COLO668 (cell line): ENCODE data around the gene PSG7.
"Not testable (repeated sequence)": the region's sequence is repeated elsewhere in the genome, so short reads cannot be mapped to it uniquely, and the experiment has no call there.

ENCODE experiments used
- DNase-seq: peaks from one replicate; lab custom pipeline; 2025; ENCODE audit not compliant: unreplicated experiment; lab: John Stamatoyannopoulos, UW

Gene PSG7

DNA sequence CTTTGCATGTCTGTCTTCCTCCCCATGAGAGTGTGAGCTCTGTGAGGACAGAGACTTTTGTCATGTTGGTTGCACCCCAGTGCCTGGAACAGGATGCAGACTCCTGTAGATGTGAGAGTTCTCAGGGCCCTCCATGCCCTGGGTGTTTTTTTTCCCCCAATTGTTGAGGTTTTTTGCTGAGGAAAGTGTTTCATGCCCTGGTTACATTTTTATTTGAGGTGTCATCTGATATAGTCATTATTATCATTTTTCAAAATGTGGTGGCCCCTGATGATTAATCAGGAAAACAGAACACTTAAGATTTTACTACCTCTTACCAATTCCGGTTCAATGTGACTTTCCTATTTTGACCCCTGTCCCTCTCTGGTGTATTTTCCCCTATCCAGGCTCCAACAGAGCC, 20.1 kb downstream of the PSG7 start:
- not testable (repeated sequence) for DNase-seq

DNA sequence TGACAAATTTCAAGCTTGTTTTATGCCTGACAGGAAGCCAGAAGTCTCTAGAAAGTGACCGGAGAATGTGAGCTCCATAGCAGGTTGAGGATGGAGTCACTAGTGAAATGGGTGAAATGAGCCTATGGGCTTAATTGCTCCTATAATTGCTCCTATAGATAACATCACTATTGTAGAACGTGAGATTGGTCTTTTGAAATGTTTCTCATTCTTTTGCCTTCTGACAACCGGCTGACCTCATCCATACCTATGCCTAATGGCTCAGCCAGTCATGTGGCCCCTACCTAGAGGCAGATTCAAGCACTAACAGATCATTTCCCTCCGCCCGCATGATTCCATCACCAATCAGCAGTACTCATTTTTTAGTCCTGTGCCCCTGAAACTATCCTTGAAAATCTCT, 23.5 kb downstream of the PSG7 start:
- not testable (repeated sequence) for DNase-seq

DNA sequence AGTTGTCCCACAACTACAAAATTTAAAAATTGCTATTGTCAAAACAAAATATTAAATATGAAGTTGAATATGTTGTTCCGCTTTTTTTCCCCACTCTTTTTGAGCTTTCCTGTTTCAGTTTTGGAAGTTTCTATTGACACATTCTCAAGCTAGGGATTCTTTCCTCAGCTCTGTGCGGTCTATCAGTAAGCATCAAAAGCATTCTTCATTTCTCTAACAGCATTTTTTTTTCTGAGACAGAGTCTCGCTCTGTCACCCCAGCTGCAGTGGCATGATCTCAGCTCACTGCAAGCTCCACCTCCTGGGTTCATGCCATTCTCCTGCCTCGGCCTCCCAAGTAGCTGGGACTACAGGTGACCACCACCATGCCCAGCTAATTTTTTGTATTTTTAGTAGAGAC, 24.1 kb downstream of the PSG7 start:
- DNase-seq, result not testable (repeated sequence)

DNA sequence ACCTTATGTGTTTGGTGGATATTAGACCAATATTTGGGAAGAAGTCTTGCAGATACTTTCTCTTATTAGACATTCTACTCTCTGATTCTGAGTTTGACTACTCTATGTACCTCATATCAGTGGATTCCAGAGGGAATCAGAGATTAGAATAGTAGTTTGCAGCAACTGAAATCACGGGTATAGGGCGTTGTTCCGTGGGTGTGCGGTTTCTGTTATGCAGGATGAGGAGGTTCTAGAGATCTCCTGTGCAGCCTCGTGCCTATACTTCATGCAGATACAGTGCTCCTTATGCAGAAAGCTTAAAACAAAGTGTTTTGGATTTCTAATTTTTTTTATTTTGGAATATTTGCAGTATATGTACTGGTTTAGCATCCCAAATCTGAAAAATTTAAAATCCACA, 25.3 kb downstream of the PSG7 start:
- not testable (repeated sequence) for DNase-seq

DNA sequence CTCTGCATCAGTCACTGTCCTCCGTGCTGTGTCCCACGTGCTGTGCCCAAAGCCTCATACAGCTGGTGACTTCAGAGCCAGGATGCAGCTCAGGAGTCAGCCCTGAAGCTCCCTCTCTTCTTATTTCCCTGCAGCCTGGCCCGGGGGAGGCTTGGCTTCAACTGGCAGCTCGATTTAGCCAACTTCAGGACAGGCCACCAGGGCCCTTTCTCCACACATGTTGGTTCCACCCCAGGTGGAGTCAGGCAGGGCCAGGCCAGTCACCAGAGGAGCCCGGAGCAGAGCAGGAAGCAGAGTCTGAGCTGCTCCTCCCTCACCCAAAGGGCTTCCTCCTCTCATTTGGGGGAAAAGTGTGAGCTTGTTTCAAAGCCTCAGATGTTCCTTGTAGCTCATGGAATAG, 30.8 kb downstream of the PSG7 start:
- not testable (repeated sequence) for DNase-seq

DNA sequence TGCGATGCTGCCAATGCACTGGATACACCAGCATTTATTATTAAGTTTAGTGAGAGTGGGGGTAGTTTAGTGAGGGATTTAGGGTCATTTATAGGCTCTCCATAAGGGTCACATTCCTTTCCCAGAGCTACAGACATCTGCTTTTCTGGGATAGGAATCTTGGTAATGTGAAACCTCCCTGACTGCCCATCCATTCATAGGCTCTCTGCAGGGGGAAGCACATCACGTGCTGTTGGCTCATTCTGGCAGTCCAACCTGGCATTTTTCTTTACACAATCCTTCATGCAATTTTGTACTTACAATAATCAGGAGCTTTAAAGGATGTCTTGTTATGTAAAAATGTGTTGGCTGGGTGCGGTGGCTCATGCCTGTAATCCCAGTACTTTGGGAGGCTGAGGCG, 36.4 kb downstream of the PSG7 start:
- DNase-seq, result not testable (repeated sequence)

DNA sequence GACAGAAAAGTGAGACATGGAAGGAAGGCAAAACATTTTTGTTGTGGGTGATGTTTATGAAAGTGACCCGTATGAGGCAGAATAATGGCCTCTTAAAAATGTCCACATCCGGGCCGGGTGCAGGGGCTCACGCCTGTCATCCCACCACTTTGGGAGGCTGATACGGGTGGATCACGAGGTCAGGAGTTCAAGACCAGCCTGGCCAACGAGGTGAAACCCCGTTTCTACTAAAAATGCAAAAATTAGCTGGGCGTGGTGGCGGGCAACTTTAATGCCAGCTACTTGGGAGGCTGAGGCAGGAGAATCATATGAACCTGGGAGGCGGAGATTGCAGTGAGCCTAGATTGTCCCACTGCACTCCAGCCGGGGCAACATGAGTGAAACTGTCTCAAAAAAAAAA, 37.3 kb downstream of the PSG7 start:
- DNase-seq, result not testable (repeated sequence)

DNA sequence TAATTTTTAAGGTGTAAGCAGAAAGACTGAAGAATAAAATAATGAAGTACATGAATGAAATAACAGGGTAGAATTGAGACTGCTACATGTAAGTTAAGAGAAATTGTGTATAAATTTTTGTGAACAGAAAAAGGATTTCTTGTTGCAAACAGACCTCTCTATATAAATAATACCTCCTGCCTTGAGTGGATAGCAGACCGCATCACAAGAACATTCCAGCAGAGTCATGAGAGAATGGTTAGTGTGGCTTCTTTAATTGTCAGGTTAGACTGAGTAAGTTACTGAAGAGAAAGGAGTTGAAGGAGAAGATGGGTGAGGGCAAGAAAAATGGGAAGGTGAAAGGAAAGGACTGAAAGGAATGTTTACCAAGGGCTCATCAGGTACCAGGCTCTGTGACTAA, 37.9 kb downstream of the PSG7 start:
- DNase-seq, result not testable (repeated sequence)

DNA sequence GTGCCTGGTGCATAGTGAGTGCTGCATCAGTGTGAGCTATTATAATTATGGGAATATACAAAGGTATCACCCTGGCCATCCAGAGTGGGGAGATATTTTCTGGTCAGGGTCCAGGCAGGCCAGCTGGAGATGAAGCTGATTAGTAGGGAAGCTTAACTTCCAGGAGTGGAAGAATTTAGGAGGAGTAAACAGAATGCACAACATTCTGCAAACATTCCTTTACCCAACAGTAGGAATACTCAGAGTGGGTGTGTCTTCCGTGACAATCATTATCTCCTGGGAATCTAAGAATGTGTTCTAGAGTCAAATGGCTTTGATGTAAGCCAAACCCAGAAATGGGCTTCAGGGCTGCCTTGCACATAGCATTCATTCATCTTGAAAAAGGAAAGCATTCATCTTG, 38.4 kb downstream of the PSG7 start:
- DNase-seq, result not testable (repeated sequence)

DNA sequence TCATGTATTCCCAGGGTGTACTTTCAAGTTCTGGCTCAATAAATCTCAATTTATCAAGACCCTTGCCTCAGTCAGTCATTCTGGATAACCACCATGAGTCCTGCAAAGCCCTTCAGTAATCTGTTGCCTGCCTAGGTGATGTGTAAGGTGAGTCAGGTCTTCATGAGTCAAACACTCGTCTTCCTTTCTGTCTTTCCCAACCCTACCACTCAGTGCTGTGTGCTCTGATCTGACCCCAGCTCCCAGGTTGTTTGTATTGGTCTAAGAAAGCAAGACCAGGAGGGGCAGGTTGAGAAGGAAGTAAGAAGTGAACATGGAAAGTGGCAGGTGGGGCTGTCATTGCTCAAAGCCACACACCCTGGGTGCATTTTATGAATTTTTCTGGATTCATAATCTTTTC, 39.3 kb downstream of the PSG7 start:
- DNase-seq, result not testable (repeated sequence)

DNA sequence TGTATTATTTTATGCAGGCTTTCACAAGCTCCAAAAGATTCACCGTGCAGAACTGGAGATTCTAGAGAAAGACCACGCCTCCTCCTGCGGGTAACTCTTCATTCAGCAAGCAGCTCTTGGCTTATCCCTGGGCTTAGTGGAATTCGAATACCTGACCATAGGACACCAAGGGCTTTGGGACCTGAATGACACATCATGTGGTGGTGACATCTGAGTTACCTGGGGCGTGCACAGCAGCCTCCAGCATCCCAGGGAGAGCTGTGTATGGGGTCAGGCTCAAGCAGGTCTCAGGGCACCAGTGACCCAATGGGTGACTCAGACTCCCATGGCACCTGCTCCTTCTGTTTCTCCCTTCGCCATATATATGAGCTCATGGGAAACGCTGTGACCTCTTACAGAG, 46.6 kb downstream of the PSG7 start:
- DNase-seq, result not testable (repeated sequence)

DNA sequence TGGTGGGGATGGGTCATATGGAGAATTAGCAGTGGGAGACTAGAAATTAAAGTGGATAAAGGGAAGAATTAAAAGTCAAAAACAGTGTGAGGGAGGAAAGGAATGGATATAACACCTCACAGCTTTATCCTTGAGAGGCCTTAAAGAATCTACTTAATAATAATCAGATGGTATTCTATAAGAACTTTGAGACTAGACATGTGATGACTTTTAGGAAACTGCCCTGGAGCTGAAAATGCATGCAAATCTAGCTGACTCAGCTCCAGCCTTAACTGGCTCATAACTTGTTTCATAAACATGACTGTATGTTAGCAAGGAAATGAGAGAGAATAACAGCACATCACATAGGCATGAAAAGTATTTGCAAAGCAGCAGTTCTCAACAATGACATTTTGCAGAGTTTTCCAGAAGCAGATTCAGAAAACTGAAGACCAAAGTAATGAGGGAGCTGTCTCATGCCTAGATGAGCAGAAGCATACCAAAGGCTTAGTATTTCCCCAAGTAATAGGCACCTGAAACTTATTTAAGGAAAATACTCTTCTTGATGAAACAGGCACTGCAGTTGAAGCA, 49.0 kb downstream of the PSG7 start:
- not testable (repeated sequence) for DNase-seq

DNA sequence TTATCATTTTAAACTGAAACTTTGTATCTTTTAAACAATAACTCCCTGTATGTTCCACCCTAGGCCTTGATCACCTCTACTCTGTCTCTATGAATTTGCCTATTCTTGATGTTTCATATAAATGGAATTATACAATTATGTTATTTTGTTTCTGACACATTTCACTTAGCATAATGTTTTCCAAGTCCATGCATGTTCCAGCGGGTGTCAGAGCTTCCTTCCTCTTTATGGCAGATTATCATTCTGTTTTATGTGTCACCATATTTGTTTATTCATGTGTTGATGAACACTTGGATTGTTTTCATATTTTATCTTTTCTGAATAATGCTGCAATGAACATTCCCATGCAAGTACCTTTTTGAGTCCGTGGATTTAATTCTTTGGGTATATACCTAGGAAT, 54.3 kb downstream of the PSG7 start:
- DNase-seq, result not testable (repeated sequence)

DNA sequence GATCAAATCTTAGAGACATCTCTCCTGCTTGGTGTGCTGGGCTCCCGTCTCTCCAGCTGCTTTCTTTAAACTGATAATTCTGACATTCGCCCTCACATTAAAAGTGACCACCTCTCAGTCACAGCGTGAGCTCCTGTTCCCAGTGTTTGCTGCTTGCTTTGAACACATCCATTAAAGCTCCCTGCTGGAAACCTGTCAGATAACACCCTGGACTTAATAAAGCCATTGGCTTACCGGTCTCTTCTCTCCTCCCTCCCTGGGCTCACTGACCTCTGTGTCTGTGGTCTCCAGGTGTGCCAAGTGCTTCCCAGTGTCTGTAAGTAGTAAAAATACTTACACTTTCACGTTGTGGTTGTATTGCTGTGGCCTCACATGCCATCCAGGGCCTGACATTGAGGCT, 55.0 kb downstream of the PSG7 start:
- not testable (repeated sequence) for DNase-seq

DNA sequence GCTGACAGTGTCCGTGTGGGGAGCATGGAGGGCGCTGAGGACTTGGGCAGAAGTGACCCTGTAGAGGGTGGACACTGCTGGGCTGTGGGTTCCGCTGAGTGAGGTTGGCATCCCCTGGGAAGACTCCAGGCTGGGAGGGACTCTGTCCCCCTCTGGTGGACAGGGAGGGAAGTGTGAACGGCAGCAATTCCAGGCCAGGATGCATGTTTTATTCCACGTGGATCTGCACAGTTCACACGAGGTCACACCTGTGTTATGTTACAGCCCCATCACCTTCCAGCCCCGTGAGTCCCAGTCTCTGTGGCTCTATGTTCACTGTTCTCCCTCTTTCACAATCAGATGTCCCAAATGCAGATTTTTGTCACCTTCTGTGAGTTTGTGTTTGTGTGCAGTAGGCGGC, 55.7 kb downstream of the PSG7 start:
- not testable (repeated sequence) for DNase-seq

DNA sequence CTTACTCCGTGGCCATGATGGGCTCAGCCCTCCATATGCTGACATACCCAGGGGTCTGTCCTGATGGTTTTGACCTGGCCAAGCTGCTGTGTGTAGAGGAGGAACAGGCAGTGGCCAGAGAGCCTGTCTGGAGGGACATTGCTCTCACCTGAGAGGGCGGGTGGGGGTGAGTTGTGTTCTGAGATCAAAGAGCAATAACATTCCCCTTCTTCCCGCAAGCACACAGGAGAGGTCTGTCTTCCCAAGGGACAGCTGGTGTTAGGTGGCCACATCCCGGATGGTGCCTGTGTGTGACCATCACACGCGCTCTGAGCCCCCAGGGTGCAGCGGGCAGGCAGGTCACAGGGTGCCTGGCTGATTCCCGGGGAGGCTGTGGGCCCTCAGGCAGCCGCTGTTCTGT, 56.4 kb downstream of the PSG7 start:
- not testable (repeated sequence) for DNase-seq

DNA sequence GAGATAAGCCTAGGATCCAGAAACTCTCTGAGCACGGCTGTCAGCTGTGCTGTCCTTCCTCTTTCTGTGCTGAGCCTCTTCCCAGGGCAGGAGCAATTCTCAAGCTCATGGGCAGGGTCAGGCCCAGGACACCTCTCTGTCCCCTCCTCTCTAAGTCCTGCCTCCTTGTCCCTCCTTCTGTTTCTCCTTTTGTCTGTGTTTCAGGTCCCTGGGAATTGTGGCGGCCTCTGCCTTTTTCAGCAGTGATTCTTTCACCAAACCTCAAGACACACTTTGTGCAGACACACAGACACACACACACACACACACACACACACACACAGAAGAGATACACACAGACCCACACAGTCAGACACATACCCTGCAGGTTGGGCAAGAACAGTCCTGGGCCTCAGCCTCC, 57.4 kb downstream of the PSG7 start, which contains the start of gene PSG1:
Gene PSG1 (minus strand): TSS at position 101 of the 400 bp plus-strand sequence. CDS start 132 bp downstream, outside the sequence.
- DNase-seq, result no peak

DNA sequence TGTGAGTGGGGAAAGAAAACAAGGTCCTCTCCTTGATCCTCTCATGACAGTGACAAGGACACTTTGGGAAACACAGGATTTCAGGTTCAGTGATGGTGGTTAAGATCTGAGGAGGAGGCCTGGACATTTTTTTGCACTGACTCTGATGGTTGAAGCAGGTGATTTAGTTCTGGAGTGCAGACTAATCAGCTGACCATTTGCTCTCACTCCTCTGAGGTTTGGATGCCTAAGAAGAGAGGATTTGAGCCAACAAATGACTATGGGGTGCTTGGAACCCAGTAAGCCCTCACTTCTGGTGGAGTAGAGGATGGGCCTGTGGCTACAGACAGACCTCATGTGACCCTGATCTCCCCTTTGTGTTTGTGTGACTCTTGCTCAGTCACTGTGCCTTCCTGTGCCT, 60.4 kb downstream of the PSG7 start:
- DNase-seq, result not testable (repeated sequence)

DNA sequence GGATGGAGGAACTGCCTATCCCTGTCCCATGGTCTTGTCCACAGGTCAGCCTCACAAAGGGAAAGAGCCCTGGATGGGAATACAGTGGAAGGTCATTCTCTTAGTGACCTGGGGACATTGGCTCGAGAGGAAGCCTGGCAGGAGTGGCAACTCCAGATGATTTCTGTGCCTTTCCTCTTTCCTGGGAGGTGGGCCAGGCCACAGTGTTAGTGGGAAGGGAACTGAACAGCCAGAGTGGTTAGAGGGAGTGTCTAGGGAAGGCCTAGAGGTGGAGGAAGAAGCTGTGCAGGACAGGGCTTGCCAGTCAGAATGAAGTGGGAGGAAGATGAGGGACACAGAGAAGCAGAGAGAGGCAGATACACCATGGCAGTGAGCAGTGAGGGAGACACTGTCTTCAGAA, 61.1 kb downstream of the PSG7 start:
- not testable (repeated sequence) for DNase-seq

DNA sequence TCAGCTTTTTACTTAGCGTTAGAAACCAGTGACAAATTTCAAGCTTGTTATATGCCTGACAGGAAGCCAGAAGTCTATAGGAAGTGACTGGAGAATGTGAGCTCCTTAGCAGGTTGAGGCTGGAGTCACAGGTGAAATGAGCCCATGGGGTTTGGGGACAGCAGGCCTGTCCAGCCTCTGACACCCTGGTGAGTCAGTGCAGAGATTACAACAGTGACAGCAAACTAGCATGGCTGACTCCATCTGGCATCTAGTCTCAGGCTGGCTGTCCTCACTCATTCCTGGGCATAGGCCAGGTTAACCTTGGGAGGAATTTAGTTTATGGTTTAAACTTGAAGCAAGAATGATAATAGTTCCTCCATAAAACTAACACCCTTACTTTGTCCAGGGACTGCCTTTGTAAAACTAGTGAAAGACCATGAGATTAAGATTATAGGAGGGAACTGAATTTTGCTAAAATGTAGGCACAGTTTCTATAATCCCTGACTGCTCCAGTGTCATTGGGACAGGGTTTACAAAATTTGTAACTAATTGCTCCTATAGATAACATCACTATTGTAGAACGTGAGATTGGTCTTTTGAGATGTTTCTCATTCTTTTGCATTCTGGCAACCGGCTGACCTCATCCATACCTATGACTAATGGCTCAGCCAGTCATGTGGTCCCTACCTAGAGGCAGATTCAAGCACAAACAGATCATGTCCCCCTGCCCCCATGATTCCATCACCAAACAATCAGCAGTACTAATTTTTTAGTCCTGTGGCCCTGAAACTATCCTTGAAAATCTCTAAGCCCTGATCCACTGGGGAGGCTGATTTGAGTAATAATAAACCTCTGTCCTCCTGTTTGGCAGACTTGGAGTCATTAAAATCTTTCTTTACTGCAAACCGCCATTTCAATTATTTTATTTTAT, 61.9 kb downstream of the PSG7 start:
- not testable (repeated sequence) for DNase-seq

DNA sequence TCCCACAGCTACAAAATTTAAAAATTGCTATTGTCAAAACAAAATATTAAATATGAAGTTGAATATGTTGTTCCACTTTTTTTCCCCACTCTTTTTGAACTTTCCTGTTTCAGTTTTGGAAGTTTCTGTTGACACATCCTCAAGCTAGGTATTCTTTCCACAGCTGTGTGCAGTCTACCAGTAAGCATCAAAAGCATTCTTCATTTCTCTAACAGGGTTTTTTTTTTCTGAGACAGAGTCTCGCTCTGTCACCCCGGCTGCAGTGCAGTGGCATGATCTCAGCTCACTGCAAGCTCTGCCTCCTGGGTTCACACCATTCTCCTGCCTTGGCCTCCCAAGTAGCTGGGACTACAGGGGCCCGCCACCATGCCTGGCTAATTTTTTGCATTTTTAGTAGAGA, 62.9 kb downstream of the PSG7 start:
- not testable (repeated sequence) for DNase-seq
